HG03064 (cell line): ENCODE measurements around the gene CHD9.

Experiments used
- ATAC-seq: cut with Tn5 transposase; IDR thresholded peaks from one replicate; pipeline ENCODE4 v1.9.1; 2021; ENCODE audit warnings: low read depth; ENCODE audit not compliant: unreplicated experiment

CHD9 gene

GRCh38 chr16:53355064-53355463 is 300.3 kb downstream of the CHD9 start:
- ATAC-seq: no peak

DNA sequence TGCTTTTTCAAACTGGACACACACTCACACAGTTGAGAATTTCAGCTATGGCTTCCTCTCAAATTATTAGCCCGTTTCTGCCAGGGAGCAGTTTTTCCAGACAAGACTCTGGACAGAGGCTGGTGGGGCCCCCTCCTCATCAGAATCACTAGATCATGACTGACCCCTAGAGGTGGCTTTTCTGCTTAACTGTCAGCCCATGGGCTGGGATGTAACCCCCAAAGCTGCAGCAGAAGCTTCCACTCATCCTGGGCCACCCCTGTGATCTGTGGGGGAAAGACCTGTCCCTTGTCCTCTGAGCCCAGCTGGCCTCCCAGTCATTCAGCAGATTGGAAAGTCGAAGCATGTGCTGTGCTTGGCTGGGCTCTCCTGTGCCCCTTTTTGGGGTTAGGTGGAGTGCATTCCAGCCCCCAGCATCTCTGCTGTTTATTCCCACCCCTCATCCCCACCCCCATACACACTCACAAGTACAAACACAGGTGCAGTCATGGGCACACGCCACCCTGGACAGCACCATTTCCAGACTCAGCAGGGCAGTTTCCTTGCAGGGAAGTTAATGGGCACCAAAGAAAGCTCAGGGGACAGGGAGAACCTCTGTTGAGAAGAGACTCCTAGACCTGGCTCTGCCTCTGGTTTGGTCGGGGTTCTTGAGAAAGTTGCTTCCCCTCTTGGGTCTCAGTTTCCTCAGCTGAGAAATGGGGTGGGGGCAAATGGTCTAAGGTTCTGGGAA is 301.9 kb downstream of the CHD9 start:
- ATAC-seq: no peak

DNA sequence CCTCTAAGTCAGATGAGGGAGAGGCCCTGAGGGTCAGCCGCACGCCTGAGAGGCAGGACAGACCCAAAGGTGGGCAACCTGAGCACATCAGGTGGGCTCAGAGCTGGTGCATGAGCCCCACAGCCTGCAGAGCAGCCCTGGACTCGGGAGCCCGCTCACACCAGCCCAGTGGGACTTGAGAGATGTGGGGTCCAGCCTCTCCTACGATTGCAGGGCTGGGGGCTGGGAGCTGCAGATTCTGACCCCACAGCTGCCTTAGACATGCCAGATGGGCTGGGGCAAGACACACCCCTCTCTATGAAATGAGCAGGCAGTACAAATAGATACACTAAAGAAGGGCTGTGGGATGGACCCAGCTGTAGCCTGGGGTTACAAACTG is 302.4 kb downstream of the CHD9 start:
- no peak for ATAC-seq

DNA sequence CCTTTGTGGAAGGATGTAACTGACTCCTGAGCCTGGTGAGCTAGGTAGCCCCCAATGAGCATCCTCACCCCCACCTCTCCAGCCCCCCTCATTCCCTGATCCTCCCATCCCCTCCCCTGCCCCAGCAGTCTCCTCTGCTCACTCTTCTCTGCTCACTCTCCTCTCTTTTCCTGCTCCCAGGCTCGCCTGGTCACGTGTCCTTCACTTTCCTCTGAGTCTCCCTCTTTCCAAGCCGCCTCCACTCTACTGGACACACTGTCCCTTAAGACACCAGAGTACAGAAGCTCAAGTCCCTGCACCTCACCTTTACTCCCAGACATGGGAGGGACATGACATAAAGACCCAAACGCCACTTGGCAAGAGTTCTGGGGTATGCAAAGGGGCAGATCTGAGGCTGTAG is 303.2 kb downstream of the CHD9 start:
- no peak for ATAC-seq

- no peak for ATAC-seq
Observed at GRCh38 chr16:53358884-53359283, 304.1 kb downstream of the CHD9 start.

DNA sequence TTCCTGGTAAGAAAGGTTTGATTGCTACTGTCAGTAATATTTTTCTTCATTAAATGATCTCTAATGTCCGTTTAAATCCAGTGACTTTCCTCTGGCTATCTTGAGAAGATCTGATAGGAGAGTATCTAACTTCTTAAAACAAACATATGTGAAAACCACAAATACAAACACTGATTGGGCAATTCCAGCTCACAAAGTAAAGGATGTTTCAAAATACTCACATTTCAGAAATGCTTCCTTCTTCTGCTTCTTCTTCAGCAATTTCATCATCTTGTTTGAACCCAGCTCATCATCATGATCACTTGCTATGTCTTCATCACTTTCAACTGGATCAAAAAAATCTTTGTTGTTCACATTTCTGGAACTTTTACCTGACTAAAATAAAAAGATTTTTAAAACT is 315.1 kb downstream of the CHD9 start:
- ATAC-seq: no peak

DNA sequence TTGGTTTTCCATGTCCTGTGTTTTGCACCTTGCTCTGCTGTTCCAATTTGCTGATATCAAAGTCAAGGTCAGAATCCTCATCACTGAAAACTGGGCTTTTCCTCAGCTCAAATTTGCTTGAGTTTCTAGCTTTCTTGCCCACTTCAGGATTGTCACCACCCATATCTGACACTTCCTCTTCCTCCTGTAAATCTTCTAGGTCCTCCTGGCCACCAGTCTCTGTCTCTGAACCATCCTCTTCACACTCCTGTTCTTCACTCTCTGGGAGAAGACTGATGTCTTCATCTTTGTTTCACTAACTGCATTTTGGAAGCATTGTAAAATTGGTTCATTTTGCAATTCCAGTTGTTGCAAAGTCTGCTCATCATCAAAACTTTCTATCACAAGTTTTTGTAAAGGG is 316.0 kb downstream of the CHD9 start:
- no peak for ATAC-seq

DNA sequence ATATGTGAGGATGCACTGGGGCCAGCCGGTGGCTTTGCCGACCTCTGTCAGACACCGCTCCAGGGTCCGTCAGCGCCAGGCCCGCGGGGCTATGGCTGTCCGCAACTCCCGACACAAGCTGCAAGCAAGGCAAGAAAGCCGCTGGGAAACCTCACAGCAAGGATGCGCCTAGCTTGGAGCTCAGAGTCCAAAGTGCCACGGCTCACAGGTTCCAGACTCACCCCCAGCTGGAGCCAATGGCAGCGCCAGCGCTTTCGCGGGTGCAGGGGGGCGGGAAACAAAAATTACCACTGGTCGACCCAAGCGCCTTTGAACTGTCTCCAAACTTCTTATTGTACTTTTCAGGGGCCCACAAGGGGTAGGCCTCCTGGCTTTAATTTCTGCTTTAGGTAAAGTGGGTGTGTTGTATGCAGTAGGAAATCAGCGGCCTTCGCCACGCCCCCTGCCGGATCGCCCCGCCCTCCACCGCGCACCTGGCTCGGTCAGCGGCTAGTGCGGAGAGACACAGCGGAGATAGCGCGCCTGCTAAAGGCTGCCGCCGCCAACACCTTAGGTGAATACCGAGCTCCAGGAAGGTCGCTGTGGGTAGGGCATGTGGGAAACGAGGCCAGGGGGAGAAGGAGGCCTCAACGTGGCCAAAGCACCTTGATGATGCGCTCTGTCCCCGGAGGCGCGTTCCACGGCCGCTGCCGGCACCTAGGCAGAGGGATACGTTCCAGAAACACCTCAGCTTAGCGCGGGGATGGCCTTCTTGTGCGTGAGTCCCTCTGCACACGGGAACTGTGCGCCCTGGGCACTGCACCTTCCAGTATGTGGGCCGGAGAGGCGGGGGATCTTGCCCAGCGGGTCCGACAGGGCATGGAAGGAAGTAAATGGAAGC is 318.4 kb downstream of the CHD9 start:
- no peak for ATAC-seq

DNA sequence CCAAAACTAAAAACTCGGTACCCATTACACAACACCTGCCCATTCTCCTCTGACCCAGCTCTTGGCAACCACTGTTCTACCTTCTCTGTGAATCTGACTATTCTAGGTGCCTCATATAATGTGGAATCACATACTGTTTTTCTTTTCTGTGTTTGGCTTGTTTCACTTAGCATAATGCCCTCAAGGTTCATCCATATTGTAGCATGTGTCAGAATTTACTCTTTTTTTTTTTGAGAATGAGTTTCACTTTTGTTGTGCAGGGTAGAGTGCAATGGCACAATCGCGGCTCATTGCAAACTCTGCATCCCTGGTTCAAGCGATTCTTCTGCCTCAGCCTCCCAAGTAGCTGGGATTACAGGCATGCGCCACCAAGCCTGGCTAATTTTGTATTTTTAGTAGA is 320.0 kb downstream of the CHD9 start:
- no peak for ATAC-seq

- ATAC-seq: no peak
Observed at GRCh38 chr16:53378138-53378537, 323.3 kb downstream of the CHD9 start.
